ENCODE measurements around the gene CDH8.

GRCh38 chr16:62064173-62064572, 27.9 kb upstream of the CDH8 start:
- TF ChIP-seq CTCF (IDR thresholded peaks at IDR 0.05) (no peak), POLR2A (IDR thresholded peaks at IDR 0.05) (no peak)
